GM18505 (cell line): Measurements from ENCODE around the gene CHCHD3.

Experiments used
- ATAC-seq: cut with Tn5 transposase; IDR thresholded peaks from one replicate; pipeline ENCODE4 v1.9.1; 2021; ENCODE audit not compliant: unreplicated experiment
- POLR2A ChIP-seq: IDR thresholded peaks from 4 replicates; pipeline ENCODE4 v1.6.1; 2011; ENCODE audit warnings: borderline replicate concordance; ENCODE audit not compliant: insufficient read depth, insufficient read length; ENCODE audit errors: extremely low read depth

CHCHD3 gene

DNA sequence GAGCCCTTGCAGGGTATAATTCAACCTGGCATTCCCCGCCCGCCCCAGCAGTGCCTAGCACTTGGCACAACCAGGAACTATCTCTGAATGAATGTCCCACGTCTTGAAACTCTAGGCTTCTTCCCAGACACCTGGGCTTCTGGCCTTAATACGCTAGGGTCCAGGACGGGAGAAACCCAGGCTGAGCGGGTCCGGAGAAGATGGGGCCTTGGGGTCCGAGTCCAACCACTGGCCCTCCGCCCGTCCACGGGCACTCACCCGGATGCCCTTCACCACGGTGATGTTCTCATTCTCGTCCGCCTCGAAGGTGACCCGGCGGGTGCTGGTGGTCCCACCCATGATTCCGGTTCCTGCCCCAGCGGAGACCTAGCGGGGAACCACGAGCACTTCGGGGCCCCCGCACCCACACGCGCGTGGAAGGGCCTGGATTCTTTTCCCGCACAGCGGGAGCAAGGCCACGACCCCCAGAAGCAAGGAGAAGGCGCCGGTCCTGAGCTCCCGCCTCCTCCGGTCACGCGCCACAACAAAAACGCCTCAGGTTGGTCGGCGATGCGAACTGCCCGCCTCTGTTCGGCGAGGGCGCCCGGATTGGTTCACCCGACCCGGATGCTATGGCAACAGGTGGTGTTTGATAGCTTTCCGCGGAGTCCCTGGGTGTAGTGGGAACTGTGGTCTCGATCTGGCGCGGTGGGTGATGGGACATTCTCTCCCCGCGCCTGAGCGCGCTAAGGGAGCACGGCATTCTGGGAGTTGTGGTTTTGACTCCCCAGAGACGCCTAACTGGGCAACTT lies at the start of gene CHCHD3:
CHCHD3 (minus strand) TSS at position 492 of the 791 bp plus-strand sequence; CDS start at position 339, 153 bp downstream.
- peak; percentile 68 for TF ChIP-seq POLR2A
- peak; percentile 100 for ATAC-seq

DNA sequence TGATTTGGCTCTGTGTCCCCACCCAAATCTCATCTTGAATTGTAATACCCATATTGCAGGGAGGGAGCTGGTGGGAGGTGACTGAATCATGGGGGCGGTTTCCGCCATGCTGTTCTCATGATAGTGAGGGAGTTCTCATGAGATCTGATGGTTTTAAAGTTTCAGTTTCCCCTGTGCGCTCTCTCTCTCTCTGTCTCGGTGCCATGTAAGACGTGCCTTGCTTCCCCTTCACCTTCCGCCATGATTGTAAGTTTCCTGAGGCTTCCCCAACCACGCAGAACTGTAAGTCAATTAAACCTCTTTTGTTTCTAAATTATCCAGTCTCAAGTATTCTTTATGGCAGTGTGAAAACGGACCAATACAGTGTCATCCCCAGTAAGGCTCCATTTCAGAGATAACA lies 48.3 kb upstream of the CHCHD3 start:
- TF ChIP-seq POLR2A, result no peak
- ATAC-seq, result no peak

DNA sequence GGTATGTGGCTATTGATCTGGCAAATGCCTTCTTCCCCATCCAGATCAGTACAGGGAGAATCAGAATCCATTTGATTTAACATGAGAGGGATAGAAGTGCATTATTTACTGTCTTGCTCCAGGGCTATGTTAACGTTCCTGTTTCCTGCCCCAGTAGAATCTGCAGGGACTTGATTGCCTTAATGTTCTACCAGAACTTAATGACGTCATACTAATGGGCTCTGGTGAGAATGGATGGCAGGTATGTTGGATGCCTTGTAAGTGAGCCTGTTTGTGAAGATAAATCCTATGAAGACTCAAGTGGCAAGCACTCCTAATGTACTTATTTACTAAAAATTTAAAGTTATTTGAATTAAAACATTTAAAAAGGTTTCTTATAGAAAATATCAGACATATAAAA lies 44.5 kb upstream of the CHCHD3 start:
- TF ChIP-seq POLR2A, result no peak
- ATAC-seq, result no peak

DNA sequence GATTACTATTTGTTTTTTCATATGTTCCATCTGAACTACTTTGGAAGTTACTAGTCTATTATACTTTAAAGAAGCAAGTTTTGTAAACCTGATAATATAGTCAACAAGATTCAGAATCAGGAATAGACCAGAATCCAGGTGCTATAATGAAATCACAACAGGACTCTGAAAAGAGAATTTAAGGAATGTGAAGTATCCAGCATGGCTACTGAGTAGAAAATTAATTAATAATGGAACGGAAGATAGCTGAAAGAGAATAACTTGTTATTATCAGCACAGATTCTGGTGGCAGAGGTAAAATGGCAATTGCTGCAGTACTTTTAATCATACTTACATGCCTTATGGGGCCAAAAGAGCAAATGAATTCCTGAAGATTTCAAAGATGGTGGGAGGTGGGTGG lies 43.1 kb upstream of the CHCHD3 start:
- TF ChIP-seq POLR2A, result no peak
- ATAC-seq, result no peak

DNA sequence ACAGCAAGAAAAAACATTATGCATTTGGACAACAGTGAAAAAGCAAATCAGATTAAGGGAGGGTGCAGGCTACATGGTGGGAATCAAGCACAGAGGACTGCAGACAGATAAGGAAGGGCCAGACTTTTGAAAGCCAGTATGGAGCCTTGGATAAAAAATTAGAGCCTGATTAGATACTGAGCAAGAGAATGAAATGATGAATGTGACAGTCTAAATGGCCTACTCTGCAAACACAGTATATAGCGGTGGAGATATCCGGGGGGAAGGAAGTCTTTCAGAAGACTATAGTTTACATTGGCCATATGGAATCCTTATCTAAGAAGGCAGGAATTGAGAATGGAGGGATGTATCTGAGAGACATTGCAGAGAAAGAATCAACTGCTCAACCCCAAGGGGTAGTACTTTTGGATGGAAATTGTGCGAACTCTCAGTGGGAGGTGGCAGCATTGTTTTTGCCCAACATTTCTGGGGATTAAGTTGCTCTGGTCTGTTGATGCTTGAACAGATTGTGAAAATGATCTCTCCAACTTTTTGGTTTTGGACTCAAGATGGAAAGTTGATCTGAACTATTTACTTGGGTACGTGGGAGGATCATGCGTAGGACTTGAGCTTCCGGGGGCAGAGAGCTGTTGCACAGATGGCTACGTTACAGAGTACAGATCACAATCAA lies 39.4 kb upstream of the CHCHD3 start:
- no peak for ATAC-seq
- no peak for TF ChIP-seq POLR2A

DNA sequence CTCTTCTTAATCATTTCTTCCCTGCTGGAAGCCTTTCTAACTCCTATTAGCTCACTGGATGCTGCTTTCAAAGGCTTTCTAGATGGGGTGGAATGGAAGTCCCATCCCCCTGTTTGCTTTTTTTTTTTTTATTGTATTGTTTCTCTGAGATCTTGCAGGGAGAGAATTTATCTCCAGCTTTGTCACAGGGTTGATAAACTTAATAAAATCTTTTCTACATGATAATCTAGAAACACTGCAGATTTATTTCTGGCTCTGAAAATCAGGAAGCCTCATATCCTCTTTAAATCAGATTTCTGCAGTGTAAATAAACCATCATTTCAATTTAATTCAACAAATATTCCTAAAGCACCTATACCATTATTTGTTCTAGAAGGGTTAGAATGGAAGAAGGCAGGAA lies 37.2 kb upstream of the CHCHD3 start:
- no peak for TF ChIP-seq POLR2A
- ATAC-seq, result no peak

DNA sequence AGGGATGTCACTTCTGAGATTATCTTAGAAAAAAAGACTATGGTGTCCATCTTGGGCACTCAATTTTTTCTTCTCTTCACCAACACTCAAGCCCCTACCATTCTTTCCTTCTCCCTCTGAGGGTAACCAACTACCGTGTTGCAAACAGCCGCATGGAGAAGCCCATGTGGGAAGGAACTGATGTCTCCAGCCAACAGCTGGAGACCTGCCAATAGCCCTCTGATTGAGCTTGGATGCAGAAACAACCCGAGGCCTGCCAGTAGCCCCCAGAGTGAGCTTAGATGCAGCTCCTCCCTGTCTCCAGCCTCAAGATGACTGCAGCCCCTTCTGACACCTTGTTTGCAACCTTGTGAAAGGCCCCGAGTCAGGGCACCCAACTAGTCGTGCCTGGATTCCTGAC lies 36.4 kb upstream of the CHCHD3 start:
- TF ChIP-seq POLR2A, result no peak
- ATAC-seq, result no peak

DNA sequence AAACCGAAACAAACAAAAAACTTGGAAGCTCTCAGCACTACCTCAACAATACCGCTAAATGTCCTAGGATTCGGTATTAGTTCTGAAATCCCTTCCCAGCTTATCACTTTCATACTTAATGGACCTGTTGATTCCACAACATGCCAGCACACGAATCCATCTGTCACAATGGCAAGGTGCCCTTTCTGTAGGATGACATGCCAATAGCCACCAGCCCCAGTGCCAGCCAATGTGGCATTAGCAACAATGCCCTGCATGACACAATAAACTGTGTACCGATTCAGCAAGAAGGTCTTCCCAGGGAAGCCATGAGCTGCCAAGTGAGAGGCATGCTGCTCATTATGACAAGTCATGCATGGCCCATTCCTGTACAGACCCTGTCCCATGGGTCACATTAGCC lies 35.6 kb upstream of the CHCHD3 start:
- ATAC-seq, result no peak
- TF ChIP-seq POLR2A, result no peak

DNA sequence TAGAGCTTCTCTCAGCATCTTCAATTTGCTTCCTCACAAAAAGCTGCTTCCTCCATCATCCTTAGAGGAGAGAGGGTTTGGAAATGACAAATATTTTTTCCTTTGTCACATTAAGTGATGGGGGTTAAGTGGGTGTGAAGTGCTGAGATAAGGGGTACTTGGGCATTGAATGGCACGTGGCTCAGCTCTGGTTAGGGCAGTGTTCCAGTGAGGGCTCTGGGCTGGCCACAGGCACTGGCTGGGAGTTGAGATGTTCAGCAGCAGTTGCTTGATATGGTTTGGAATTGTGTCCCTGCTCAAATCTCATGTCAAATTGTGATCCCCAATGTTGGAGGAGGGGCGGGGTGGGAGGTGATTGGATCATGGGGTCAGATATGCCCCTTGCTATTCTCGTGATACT lies 33.7 kb upstream of the CHCHD3 start:
- no peak for ATAC-seq
- TF ChIP-seq POLR2A, result no peak

DNA sequence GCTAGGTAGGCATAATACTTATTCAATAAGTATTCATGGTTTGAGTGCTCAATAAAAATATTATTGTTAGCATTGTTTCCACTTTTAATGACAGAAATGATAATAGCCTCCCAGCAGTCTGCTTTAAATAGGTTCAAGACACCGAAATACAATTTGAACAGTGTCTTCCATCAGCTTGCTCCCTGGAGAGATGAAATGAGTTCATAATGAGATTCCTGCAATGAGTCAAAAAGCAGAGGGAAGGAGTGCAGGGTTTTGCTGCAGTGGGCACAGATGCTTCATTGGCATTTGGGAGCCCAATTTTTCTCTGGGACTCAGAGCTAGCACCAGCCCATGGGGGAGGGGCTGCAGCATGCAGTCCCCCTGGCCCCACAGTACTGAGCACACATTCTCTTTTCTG lies 32.6 kb upstream of the CHCHD3 start:
- no peak for ATAC-seq
- no peak for TF ChIP-seq POLR2A

DNA sequence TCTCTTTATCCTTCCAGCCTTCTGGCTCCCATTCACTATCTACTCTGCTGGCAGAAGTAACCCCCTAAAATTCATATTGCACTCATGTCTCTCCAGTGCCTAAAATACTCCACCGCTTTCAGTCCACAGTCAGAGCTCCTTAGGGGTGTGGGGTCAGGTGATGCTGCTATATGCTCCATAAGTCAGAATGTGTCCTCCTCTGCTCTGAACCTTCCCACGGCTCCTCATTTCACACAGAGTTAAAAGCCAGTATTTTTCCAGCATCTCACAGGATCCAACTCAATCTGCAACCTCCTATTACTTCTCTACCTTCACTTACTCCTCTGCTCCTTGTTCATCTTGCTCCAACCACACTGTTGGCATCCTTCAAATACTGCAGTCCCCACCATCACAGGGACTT lies 31.1 kb upstream of the CHCHD3 start:
- ATAC-seq, result no peak
- no peak for TF ChIP-seq POLR2A

DNA sequence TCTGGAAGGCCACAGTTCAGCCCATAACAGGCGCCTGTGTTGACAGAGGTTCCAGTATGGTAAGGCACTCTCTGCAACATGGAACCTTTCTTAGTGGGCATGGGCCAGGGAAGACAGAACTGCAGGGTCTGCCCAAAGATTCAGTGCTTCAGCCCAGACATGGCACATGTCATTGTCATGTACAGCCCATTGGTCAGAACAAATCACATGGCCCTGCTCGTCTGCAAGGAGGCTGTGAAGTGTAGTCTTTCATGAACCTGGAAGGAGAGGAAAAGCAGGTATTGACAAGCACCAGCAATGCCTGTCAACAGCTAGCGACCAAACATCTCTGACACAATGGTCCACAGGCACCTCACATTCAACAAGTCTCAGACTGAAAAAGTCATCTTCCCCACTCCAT lies 30.4 kb upstream of the CHCHD3 start:
- no peak for TF ChIP-seq POLR2A
- ATAC-seq, result no peak

DNA sequence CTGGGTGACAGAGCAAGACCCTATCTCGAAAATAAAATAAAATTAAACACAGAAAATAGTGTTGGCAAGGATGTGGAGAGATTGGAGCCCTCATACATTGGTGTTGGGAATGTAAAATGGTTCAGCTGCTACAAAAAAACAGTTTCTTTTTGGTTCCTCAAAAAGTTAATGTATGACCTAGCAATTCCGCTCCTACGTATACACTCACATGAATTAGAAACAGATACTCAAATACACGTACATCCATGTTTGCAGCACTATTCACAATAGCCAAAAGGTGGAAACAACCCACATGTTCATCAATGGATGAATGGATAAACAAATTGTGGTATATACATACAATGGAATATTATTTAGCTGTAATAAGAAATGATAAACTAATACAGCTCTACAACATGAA lies 28.4 kb upstream of the CHCHD3 start:
- TF ChIP-seq POLR2A, result no peak
- ATAC-seq, result no peak

DNA sequence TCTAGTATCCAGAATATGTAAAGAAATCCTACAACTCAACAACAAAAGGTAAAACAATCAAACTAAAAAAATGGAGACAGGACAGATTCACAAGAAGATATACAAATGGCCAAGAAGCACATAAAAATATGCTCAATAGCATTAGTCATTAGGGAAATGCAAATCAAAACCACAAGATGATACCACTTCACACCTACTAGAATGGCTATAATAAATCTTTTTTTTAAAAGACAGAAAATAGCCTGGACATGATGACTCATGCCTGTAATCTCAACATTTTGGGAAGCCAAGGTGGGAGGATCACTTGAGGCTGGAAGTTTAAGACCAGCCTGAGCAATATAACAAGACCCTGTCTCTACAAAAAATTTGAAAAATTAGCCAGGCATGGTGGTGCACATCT lies 27.9 kb upstream of the CHCHD3 start:
- no peak for ATAC-seq
- TF ChIP-seq POLR2A, result no peak
